K562 (cell line): ENCODE data around the gene SLC5A11. TPM values are rescaled to one million over a fixed set of nuclear protein-coding genes. Genes with fewer than 3 reads are reported as not detected.

Experiments
- ATAC-seq: fragments of 200-7000 bp; cut with Tn5 transposase; 3 replicates; pipeline ENCODE4 v1.9.1; 2020; ENCODE audit warnings: moderate library complexity
- BruUV-seq: library from RNA; stranded (reverse); fragments of 400-500 nt; replicated peaks from 2 replicates; lab custom pipeline; 2021; lab: Mats Ljungman, UMichigan
- CTCF ChIA-PET: fragments of 300-600 bp; formaldehyde crosslinking; extraction: SDS; loops from one replicate; lab custom pipeline; 2021; ENCODE audit warnings: low intra/inter-chr PET ratio; lab: Yijun Ruan, JAX
- POLR2A ChIA-PET: fragments of 300-600, 350-650 bp; sonication (Branson Sonifier 250); formaldehyde crosslinking; extraction: SDS; loops from one replicate; lab custom pipeline; 2021; ENCODE audit warnings: antibody characterized with exemption, inconsistent platforms; lab: Yijun Ruan, JAX
- DNase-seq, 4 experiments: peaks; one replicate each; pipeline versions ENCODE4 v3.0.0 to v3.0.0-alpha.2; 2011 to 2018; ENCODE audit warnings: low spot score in 3 of 4, mixed read lengths in 3 of 4; ENCODE audit errors: extremely low read depth in 1 of 4
- FAIRE-seq: peaks from 2 replicates; lab custom pipeline; 2011; peaks lifted over from hg19 to GRCh38; lab: Jason Lieb, UNC
- H2AFZ ChIP-seq: 2 replicates; pipeline ENCODE4 v1.6.0; 2011; ENCODE audit warnings: low read depth, low read length, control low read depth, inconsistent platforms
- H3K27ac ChIP-seq: fragments of 200-600 bp; 3 replicates; pipeline ENCODE4 v1.8.0; 2011; ENCODE audit warnings: low read depth, mild to moderate bottlenecking, control low read depth, inconsistent platforms, low read length, moderate library complexity, mixed read lengths; ENCODE audit errors: extremely low read depth
- H3K27me3 ChIP-seq, 2 experiments: fragments of 300-600 bp in 1 of 2; 2 replicates in 1 of 2; 3 replicates in 1 of 2; pipeline versions ENCODE4 v1.6.0 to v1.8.0; 2011; ENCODE audit warnings: inconsistent platforms in 2 of 2, low read length in 2 of 2, mild to moderate bottlenecking in 1 of 2, mixed read lengths in 1 of 2, moderate library complexity in 1 of 2; ENCODE audit not compliant: control insufficient read depth in 2 of 2, insufficient read depth in 2 of 2
- H3K36me3 ChIP-seq: fragments of 300-600 bp; 3 replicates; pipeline ENCODE4 v1.8.0; 2011; ENCODE audit warnings: mild to moderate bottlenecking, low read length, inconsistent platforms; ENCODE audit not compliant: control insufficient read depth, insufficient read depth
- H3K4me1 ChIP-seq, 2 experiments: fragments of 200-600 bp in 1 of 2; replicated peaks in 1 of 2; 2 replicates in 1 of 2; 3 replicates in 1 of 2; pipeline versions ENCODE4 v1.5.1 to v1.8.0; 2011; ENCODE audit warnings: inconsistent platforms in 2 of 2, low read length in 2 of 2, mild to moderate bottlenecking in 1 of 2, mixed read lengths in 1 of 2, moderate library complexity in 1 of 2; ENCODE audit not compliant: control insufficient read depth in 2 of 2, insufficient read depth in 2 of 2
- H3K4me2 ChIP-seq: 2 replicates; pipeline ENCODE4 v1.6.1; 2011; ENCODE audit warnings: low read length, control low read depth, inconsistent platforms, mixed read lengths; ENCODE audit not compliant: insufficient read depth
- H3K4me3 ChIP-seq: fragments of 200-600 bp; sonication (generic), shearing (Covaris generic); 2 replicates; pipeline ENCODE4 v1.5.1; 2016; ENCODE audit warnings: control low read depth, inconsistent platforms
- H3K79me2 ChIP-seq: fragments of 200-600 bp; 3 replicates; pipeline ENCODE4 v1.8.0; 2011; ENCODE audit warnings: low read length, inconsistent platforms; ENCODE audit not compliant: control insufficient read depth, insufficient read depth
- H3K9ac ChIP-seq, 2 experiments: 2 replicates each; pipeline versions ENCODE4 v1.6.0 to v1.6.1; 2011; ENCODE audit warnings: low read depth in 2 of 2, low read length in 2 of 2, control low read depth in 1 of 2, inconsistent platforms in 1 of 2, mild to moderate bottlenecking in 1 of 2, mixed read lengths in 1 of 2; ENCODE audit not compliant: insufficient read depth in 1 of 2
- H3K9me1 ChIP-seq: one replicate; pipeline ENCODE4 v1.6.0; 2011; ENCODE audit warnings: inconsistent platforms, mild to moderate bottlenecking, low read length, moderate library complexity; ENCODE audit not compliant: control insufficient read depth, insufficient read depth
- H3K9me3 ChIP-seq: replicated peaks from 2 replicates; pipeline ENCODE4 v1.5.1; 2011; ENCODE audit warnings: low read depth, low read length, inconsistent platforms; ENCODE audit not compliant: control insufficient read depth, insufficient read depth
- H4K20me1 ChIP-seq: replicated peaks from 2 replicates; pipeline ENCODE4 v1.6.1; 2011; ENCODE audit warnings: low read length, inconsistent platforms, mixed read lengths; ENCODE audit not compliant: control insufficient read depth, insufficient read depth
- DIDO1 ChIP-seq: fragments of 450-650 bp; IDR thresholded peaks from 2 replicates; pipeline ENCODE4 v1.6.1; 2016; ENCODE audit warnings: low read depth, missing biosample characterization, missing genetic modification characterization
- HMBOX1 ChIP-seq: sonication (generic); IDR thresholded peaks from 2 replicates; pipeline ENCODE4 v1.6.1; 2016
- L3MBTL2 ChIP-seq: fragments of 450-650 bp; IDR thresholded peaks from 2 replicates; pipeline ENCODE4 v1.6.1; 2016; ENCODE audit warnings: mild to moderate bottlenecking, moderate library complexity
- MEIS2 ChIP-seq: fragments of 450-650 bp; IDR thresholded peaks from 2 replicates; pipeline ENCODE4 v1.6.1; 2014; ENCODE audit warnings: mild to moderate bottlenecking; ENCODE audit not compliant: partially characterized antibody
- ZNF384 ChIP-seq: IDR thresholded peaks from 2 replicates; pipeline ENCODE4 v1.6.1; 2012; ENCODE audit warnings: low read depth, low read length, improper control_type of control experiment
- ZNF740 ChIP-seq, 3 experiments: fragments of 200-800 bp in 1 of 3; sonication (Bioruptor generic) in 1 of 3; sonication (generic) in 1 of 3; formaldehyde crosslinking in 1 of 3; IDR thresholded peaks; 2 replicates each; pipeline versions ENCODE4 v1.6.1 to v1.8.0; 2016 to 2022; ENCODE audit warnings: mild to moderate bottlenecking in 2 of 3, missing compliant biosample characterization in 2 of 3, missing genetic modification characterization in 2 of 3, missing genetic modification reagents in 1 of 3
- WGBS: fragments of 100-300 bp; shearing (Covaris generic); methylation state at CpG from one replicate; pipeline ENCODE4 v1.1.6; 2016; ENCODE audit warnings: low coverage, mixed read lengths; ENCODE audit not compliant: insufficient coverage; ENCODE audit errors: missing lambda C conversion rate; 5-methylcytosine and 5-hydroxymethylcytosine counted together
- in situ Hi-C: fragments of 300-500 bp; cut with MboI; formaldehyde crosslinking; loops from 4 replicates; pipeline ENCODE4 v1.15.0; 2018; ENCODE audit warnings: inconsistent platforms, mixed read lengths
- intact Hi-C: fragments of 100-400 bp; cut with micrococcal nuclease; formaldehyde crosslinking; loops from 2 replicates; pipeline ENCODE4 v1.14.2; 2022
- polyA plus RNA-seq, 8 experiments: library from polyadenylated mRNA; depleted of rRNA in 4 of 8; stranded (reverse) in 5 of 8; unstranded in 3 of 8; fragments of >200 nt; fragmentation: Nextera tagmentation in 2 of 8; fragmentation: Illumina TruSeq in 1 of 8; extraction: Ambion mirVana in 2 of 8; extraction: Trizol in 1 of 8; gene quantifications; 2 replicates each; pipeline versions ENCODE4 v1.2.1 to v1.2.3, GENCODE V29; 2011 to 2014; ENCODE audit warnings: inconsistent platforms in 1 of 8, missing spikeins in 1 of 8
- total RNA-seq, 7 experiments: library from RNA; depleted of rRNA in 6 of 7; stranded (reverse); fragments of >200 nt in 6 of 7; fragmentation: Illumina TruSeq in 2 of 7; extraction: Trizol in 2 of 7; gene quantifications; 2 replicates each; pipeline versions ENCODE4 v1.2.1 to v1.2.3, GENCODE V29; 2011 to 2021; ENCODE audit warnings: low replicate concordance in 1 of 7
- TF ChIP-seq, protein P1 (sequence below): sonication (generic); formaldehyde crosslinking; IDR thresholded peaks from 2 replicates; pipeline ENCODE4 v1.4.0; 2020; ENCODE audit warnings: mild to moderate bottlenecking, missing genetic modification reagents

SLC5A11 gene
- total and polyA plus RNA-seq, 9 of the 15 experiments (the other 6 are each of a cell fraction or from before 2014, with no cell fraction given), result 0.04 to 0.25 (median 0.11) TPM; not detected in 3

DNA sequence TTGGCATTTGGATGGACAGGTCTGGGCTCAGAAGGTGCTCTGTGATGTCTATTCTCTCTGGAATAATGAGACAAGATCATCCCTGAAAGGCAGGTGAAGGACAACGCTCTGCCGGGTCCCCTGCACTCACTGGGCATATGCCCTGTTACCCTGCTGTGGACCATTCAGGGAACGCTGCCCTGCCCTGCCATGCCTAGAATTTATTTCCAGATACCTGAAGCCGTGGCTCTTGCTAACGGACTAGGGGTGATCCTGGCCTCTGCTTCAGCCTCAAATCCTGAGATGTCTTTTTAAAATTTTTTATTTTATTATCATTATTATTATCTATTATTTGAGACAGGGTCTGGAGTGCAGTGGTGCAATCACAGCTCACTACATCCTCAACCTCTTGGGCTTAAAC lies 3.9 kb downstream of the SLC5A11 start (continued):
- TF ChIP-seq, protein P1, sequence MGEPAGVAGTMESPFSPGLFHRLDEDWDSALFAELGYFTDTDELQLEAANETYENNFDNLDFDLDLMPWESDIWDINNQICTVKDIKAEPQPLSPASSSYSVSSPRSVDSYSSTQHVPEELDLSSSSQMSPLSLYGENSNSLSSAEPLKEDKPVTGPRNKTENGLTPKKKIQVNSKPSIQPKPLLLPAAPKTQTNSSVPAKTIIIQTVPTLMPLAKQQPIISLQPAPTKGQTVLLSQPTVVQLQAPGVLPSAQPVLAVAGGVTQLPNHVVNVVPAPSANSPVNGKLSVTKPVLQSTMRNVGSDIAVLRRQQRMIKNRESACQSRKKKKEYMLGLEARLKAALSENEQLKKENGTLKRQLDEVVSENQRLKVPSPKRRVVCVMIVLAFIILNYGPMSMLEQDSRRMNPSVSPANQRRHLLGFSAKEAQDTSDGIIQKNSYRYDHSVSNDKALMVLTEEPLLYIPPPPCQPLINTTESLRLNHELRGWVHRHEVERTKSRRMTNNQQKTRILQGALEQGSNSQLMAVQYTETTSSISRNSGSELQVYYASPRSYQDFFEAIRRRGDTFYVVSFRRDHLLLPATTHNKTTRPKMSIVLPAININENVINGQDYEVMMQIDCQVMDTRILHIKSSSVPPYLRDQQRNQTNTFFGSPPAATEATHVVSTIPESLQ (CRISPR knock-in tag), result no peak
- TF ChIP-seq L3MBTL2, result no peak

- Histone ChIP-seq H2AFZ (no peak overlapping the region), H3K4me3 (no peak overlapping the region), H3K27ac (no peak overlapping the region), H3K9ac (no peak overlapping the region), H3K4me2 (no peak overlapping the region), H3K9me3 (no peaks in the 10 kb centered on the region), H3K27me3 (0 out of 5 replicates have a peak, but pooled peaks cover 0 to 3% of the 10 kb centered on the region in 2 experiments), H3K9me1 (no peaks in the 10 kb centered on the region), H3K36me3 (no peaks in the 10 kb centered on the region), H4K20me1 (no peaks in the 10 kb centered on the region), H3K79me2 (no peaks in the 10 kb centered on the region), H3K4me1 (peaks cover 9 to 17% of the 10 kb centered on the region in 2 experiments; a peak in 4 of 5 replicates)
- no peak for FAIRE-seq
- no peak for TF ChIP-seq MEIS2
- no peak for TF ChIP-seq DIDO1 (tag)
- peak; percentile 20; the same call in 1 of the 2 replicates for TF ChIP-seq HMBOX1
- no peak for TF ChIP-seq ZNF384
- TF ChIP-seq ZNF740 (CRISPR knock-in tag; IDR thresholded peaks at IDR 0.05), result no peak
- no peak for TF ChIP-seq ZNF740 (tag; IDR thresholded peaks at IDR 0.05)
- CTCF ChIA-PET, result no interaction called here
- no peak; the same call in 2 of the 3 replicates for ATAC-seq
- in situ Hi-C loops, result no loop called here
- no peak for DNase-seq
- 41% methylated on average over 9 of the region's 9 CpGs for WGBS
- POLR2A ChIA-PET, result interaction anchor here (0.5 to 1.0 kb wide), 2 partner anchors 12 to 425 kb away, joined by 3 to 5 read pairs; no protein-coding TSS in a partner anchor
- BruUV-seq, result no TSS peak
- intact Hi-C loops, result no loop called here
These were observed 4.7 kb downstream of the SLC5A11 start for GRCh38 chr16:24850289-24850938.
